Aorta (tissue), 5 donors: ENCODE results near the gene OR8S1. TPM values are rescaled to one million over a fixed set of nuclear protein-coding genes. Genes with fewer than 3 reads are reported as not detected.
"Not testable (repeated sequence)": the region's sequence is repeated elsewhere in the genome, so short reads cannot be mapped to it uniquely, and the experiment has no call there.

Source experiments
- ATAC-seq: fragments of 200-7000 bp; cut with Tn5 transposase; one replicate; pipeline ENCODE4 v1.9.1; 2022; ENCODE audit warnings: moderate library complexity; ENCODE audit not compliant: low FRiP score
- DNase-seq, 2 donors: peaks; one replicate each; pipeline ENCODE4 v3.0.0-alpha.2; 2020
- H3K27ac ChIP-seq, 2 donors: one replicate each; pipeline ENCODE4 v1.5.1; 2013; ENCODE audit warnings: low read length in 2 of 2, mild to moderate bottlenecking in 2 of 2, moderate library complexity in 2 of 2, control low read depth in 1 of 2, inconsistent platforms in 1 of 2, low read depth in 1 of 2
- H3K27me3 ChIP-seq, 2 donors: one replicate each; pipeline ENCODE4 v1.6.1; 2013; ENCODE audit warnings: control low read depth in 1 of 2, low read length in 1 of 2, mild to moderate bottlenecking in 1 of 2, moderate library complexity in 1 of 2; ENCODE audit not compliant: insufficient read depth in 2 of 2, control insufficient read depth in 1 of 2
- H3K36me3 ChIP-seq, 2 donors: one replicate each; pipeline ENCODE4 v1.6.1; 2013; ENCODE audit warnings: control low read depth in 1 of 2, low read length in 1 of 2, mild to moderate bottlenecking in 1 of 2; ENCODE audit not compliant: insufficient read depth in 2 of 2, control insufficient read depth in 1 of 2
- H3K4me1 ChIP-seq, 2 donors: one replicate each; pipeline ENCODE4 v1.6.1; 2013; ENCODE audit warnings: low read length in 2 of 2, control low read depth in 1 of 2, mild to moderate bottlenecking in 1 of 2, moderate library complexity in 1 of 2; ENCODE audit not compliant: insufficient read depth in 2 of 2, control insufficient read depth in 1 of 2
- H3K4me3 ChIP-seq, 2 donors: one replicate each; pipeline ENCODE4 v1.5.1; 2013; ENCODE audit warnings: low read length in 2 of 2, control low read depth in 1 of 2, mild to moderate bottlenecking in 1 of 2
- H3K9me3 ChIP-seq: one replicate; pipeline ENCODE4 v1.6.1; 2013; ENCODE audit warnings: mild to moderate bottlenecking, low read length; ENCODE audit not compliant: control insufficient read depth
- WGBS, 2 donors: extraction: QIAGEN DNeasy Blood & Tissue Kit; methylation state at CpG; one replicate each; pipeline ENCODE4 v1.1.7; 2013; 5-methylcytosine and 5-hydroxymethylcytosine counted together
- intact Hi-C, 2 donors: fragments of 100-400 bp; cut with DNase I; formaldehyde crosslinking; loops; one replicate each; pipeline versions ENCODE4 v1.14.2 to v1.15.0; 2022
- long read RNA-seq, 2 donors: library from polyadenylated mRNA; unstranded; transcript quantifications; one replicate each; pipeline ENCODE4 v2.0.0, GENCODE V29; 2020 to 2021
- polyA plus RNA-seq, 2 donors: library from polyadenylated mRNA; stranded (reverse); fragments of 200-250 nt; gene quantifications; one replicate each; pipeline ENCODE4 v1.2.3, GENCODE V29; 2013
- total RNA-seq, 2 donors: library from RNA; stranded (reverse); fragmentation: NEBNext Ultra II Directional; extraction: Animal tissue kit (Norgen Biotek cat#: 25700); gene quantifications; one replicate each; pipeline ENCODE4 v1.2.1, GENCODE V29; 2021
- donor health status: healthy with polysubstance abuse.
- donor health status: Bipolar disorder and iron deficiency.
- donor health status: DM: no; HTN: no; CAD: no.
- donor health status: DM: no; HTN: no; CAD: no.
- donor health status: DM: yes; HTN: yes; CAD: no.

Gene OR8S1
- total RNA-seq (not detected), polyA plus RNA-seq (not detected)
- long read RNA-seq, donor 1, result 0 reads
- long read RNA-seq, donor 2, result 0 reads

DNA sequence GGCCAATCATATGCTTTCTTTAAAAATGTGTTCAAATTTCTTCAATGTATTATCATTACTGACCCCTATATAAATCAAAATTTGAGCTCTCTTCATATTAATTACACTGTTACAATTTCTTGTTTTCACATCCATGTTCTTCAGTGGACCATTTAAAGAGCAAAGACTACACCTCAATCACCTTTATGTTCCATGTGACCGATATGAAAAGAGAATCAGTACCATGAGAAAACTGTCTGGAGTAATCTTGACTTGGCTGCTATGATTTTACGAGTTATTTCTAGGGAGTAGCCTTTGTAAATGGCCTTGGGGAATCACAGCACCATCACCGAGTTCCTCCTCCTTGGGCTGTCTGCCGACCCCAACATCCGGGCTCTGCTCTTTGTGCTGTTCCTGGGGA lies at the start of gene OR8S1:
TSS of gene OR8S1 (plus strand) at position 301 of the 400 bp plus-strand sequence. CDS start at position 301, 0 bp downstream.
- no peaks in the 10 kb centered on the region for H3K9me3 ChIP-seq
- DNase-seq (no peak), ATAC-seq (no peak)
- no peaks in the 10 kb centered on the region for H3K36me3 ChIP-seq
- WGBS, 2 donors, result 89% methylated on average over 5 of the region's 5 CpGs
- H3K27me3 ChIP-seq, result peaks cover 0 to 2% of the 10 kb centered on the region in 2 donors
- intact Hi-C loops, result no loop called here
- H3K4me3 ChIP-seq, result no peak within 1 kb of the TSS
- no peaks in the 10 kb centered on the region for H3K4me1 ChIP-seq
- H3K27ac ChIP-seq, result no peak within 1 kb of the TSS

DNA sequence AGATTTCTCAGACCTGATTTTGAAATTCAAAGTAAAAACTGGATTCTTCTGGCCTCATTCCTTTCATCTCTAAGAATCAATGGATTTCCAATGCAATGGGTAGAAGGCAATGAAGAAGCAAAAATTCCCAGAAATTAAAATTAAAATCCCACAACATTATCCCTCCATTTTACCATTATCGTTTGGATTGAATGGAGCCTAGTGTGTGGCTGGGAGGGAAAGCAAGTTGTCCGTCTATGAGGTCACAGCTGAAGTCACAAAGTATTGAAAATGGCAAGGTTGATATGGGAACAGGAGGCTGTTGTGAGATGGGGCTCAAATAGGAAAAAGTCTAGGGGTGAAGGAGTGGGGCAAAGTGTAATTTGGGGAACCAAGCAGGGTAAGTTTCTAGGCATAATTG lies 43.2 kb upstream of the OR8S1 start, which contains the start of gene C12orf54:
TSS of gene C12orf54 (plus strand) at position 301 of the 400 bp plus-strand sequence. CDS start 799 bp downstream, outside the sequence.
- ATAC-seq, result no peak
- Histone ChIP-seq H3K27ac (no peak within 1 kb of the TSS), H3K4me3 (no peak within 1 kb of the TSS), H3K27me3 (peaks cover 0 to 2% of the 10 kb centered on the region in 2 donors), H3K36me3 (no peaks in the 10 kb centered on the region), H3K9me3 (no peaks in the 10 kb centered on the region), H3K4me1 (no peaks in the 10 kb centered on the region)
- no peak for DNase-seq
- intact Hi-C loops, result loop anchor here in 1 of 2 donors (10.0 kb wide), 1 partner anchor 57 kb away; no protein-coding TSS in a partner anchor
- 88 to 93% methylated on average over 2 of the region's 2 CpGs for WGBS, 2 donors

DNA sequence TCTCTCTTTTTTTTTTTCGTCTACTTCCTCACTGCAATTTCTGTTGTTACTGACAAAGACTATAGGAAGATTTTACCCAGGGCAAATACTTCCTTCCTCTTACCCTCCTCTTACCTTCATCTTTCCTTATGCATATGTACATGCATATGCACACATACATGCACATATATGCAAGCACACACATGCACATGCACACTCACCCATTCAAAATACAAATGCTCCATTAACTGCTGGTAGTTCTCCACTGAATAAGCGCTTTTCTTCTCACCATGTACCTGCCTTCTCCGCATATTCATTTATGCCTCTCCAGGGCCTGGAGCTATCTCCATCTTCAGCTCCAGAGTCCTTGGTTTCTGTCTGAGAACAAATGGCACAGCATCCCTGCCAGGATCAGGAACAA lies 42.5 kb upstream of the OR8S1 start:
- Histone ChIP-seq H3K36me3 (no peaks in the 10 kb centered on the region), H3K4me3 (no peak overlapping the region), H3K4me1 (no peaks in the 10 kb centered on the region), H3K27me3 (peaks cover 0 to 2% of the 10 kb centered on the region in 2 donors), H3K9me3 (no peaks in the 10 kb centered on the region), H3K27ac (no peak overlapping the region)
- 74 to 91% methylated on average over 3 of the region's 3 CpGs for WGBS, 2 donors
- DNase-seq, result no peak
- no peak for ATAC-seq
- intact Hi-C loops, result loop anchor here in 1 of 2 donors (10.0 kb wide), 1 partner anchor 58 kb away; no protein-coding TSS in a partner anchor

DNA sequence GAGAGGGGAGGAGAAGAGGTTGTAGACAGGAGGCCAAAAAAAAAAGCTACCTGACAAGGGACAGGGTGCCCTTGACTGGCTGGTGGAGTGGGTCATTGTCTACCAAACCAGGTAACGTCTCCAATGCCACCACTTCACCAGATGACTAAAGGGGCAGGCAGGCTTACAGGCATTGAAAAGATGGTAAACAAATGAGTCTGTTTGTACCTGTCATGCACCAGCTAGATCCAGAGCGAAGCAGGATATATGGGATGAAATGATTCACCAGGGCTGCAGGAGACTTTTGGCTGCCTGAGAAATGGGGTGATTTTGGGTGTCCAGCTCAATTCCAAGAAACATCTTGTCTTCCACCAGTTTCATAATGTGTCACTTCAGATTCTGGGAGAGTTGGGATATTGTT lies 39.2 kb upstream of the OR8S1 start:
- ATAC-seq (no peak), DNase-seq (no peak)
- WGBS, 2 donors, result 79 to 81% methylated on average over 2 of the region's 2 CpGs
- Histone ChIP-seq H3K27ac (no peak overlapping the region), H3K36me3 (no peaks in the 10 kb centered on the region), H3K4me3 (no peak overlapping the region), H3K4me1 (no peaks in the 10 kb centered on the region), H3K27me3 (peaks cover 0 to 2% of the 10 kb centered on the region in 2 donors), H3K9me3 (no peaks in the 10 kb centered on the region)
- intact Hi-C loops, result loop anchor here in 1 of 2 donors (10.0 kb wide), 1 partner anchor 61 kb away; no protein-coding TSS in a partner anchor

DNA sequence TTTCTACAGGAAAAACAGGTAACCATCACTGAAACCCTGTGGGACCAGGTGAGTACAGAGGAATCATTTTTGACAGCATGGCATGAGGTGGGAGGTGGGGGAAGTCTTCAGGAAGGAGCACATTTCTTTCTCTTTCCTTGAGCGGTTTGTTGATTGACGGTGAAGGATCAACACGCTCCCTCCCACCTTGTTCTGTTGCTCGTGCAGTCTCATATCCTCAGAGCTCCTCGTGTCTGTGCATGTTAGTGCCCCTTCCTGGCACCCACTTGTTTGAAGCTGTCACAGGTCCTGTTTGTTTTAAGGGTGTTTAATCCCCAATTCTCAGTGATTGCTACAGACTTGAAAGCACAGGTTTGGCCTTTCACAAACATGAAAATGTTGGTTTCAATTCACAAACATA lies 38.8 kb upstream of the OR8S1 start:
- peaks cover 0 to 2% of the 10 kb centered on the region in 2 donors for H3K27me3 ChIP-seq
- ATAC-seq (no peak), DNase-seq (no peak)
- WGBS, 2 donors, result 66 to 71% methylated on average over 5 of the region's 5 CpGs
- no peaks in the 10 kb centered on the region for H3K4me1 ChIP-seq
- no peak overlapping the region for H3K4me3 ChIP-seq
- no peaks in the 10 kb centered on the region for H3K36me3 ChIP-seq
- H3K9me3 ChIP-seq, result no peaks in the 10 kb centered on the region
- H3K27ac ChIP-seq, result no peak overlapping the region
- intact Hi-C loops, result loop anchor here in 1 of 2 donors (10.0 kb wide), 1 partner anchor 62 kb away; no protein-coding TSS in a partner anchor

GRCh38 chr12:48489012-48489411 lies 36.4 kb upstream of the OR8S1 start:
- DNase-seq (no peak), ATAC-seq (no peak)
- intact Hi-C loops, result loop anchor here in 1 of 2 donors (10.0 kb wide), 1 partner anchor 64 kb away; no protein-coding TSS in a partner anchor
- H3K4me3 ChIP-seq, result no peak overlapping the region
- no peaks in the 10 kb centered on the region for H3K4me1 ChIP-seq
- H3K36me3 ChIP-seq, result no peaks in the 10 kb centered on the region
- no peak overlapping the region for H3K27ac ChIP-seq
- H3K27me3 ChIP-seq, result peaks cover 0 to 2% of the 10 kb centered on the region in 2 donors
- 64 to 71% methylated on average over 2 of the region's 2 CpGs for WGBS, 2 donors
- no peaks in the 10 kb centered on the region for H3K9me3 ChIP-seq

GRCh38 chr12:48489456-48489855 lies 36.0 kb upstream of the OR8S1 start:
- not testable (repeated sequence) for DNase-seq, H3K27me3 ChIP-seq, H3K4me3 ChIP-seq, H3K9me3 ChIP-seq, H3K4me1 ChIP-seq, ATAC-seq, H3K36me3 ChIP-seq, H3K27ac ChIP-seq
- intact Hi-C loops, result loop anchor here in 1 of 2 donors (10.0 kb wide), 1 partner anchor 65 kb away; no protein-coding TSS in a partner anchor
- WGBS, 2 donors, result 80 to 84% methylated on average over 7 of the region's 7 CpGs

DNA sequence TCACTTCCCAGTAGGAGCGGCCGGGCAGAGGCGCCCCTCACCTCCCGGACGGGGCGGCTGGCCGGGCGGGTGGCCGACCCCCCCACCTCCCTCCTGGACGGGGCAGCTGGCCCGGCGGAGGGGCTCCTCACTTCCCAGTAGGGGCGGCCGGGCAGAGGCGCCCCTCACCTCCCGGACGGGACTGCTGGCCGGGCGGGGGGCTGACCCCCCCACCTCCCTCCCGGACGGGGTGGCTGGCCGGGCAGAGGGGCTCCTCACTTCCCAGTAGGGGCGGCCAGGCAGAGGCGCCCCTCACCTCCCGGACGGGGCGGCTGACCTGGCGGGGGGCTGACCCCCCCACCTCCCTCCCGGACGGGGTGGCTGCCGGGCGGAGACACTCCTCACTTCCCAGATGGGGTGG lies 25.2 kb upstream of the OR8S1 start:
- intact Hi-C loops, H3K9me3 ChIP-seq, H3K4me1 ChIP-seq, H3K36me3 ChIP-seq, DNase-seq, H3K27me3 ChIP-seq, H3K27ac ChIP-seq, H3K4me3 ChIP-seq, ATAC-seq: not testable (repeated sequence)
- 94 to 95% methylated on average over 15 to 27 of the region's 32 CpGs for WGBS, 2 donors

DNA sequence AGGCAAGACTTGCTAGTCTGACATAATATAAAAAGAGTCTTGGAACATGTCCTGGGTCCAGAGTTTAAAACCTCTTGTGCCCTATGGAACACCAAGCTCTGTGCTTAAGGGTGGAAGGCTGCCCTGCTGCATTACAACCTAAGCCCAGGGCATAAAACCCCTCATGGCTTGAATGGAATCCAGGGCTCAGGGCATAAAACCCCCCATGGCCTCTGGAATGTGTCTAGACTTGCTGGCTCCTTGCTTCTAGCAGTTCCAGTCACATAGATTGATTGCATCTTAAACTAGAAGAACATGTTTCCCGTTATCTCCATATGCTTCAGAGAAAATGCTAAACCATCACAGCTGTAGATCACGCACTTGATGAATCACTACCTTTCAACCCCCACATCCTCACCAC lies 18.6 kb upstream of the OR8S1 start:
- H3K9me3 ChIP-seq, H3K27me3 ChIP-seq, H3K4me3 ChIP-seq, H3K27ac ChIP-seq, DNase-seq, ATAC-seq, H3K36me3 ChIP-seq, intact Hi-C loops, H3K4me1 ChIP-seq: not testable (repeated sequence)
- 30 to 31% methylated on average over 2 of the region's 2 CpGs for WGBS, 2 donors
